Endothelial cell of umbilical vein (primary cell): Measurements from ENCODE around the gene CHAC1. TPM values are rescaled to one million over a fixed set of nuclear protein-coding genes. Genes with fewer than 3 reads are reported as not detected.
A peak's percentile ranks its signal among the peaks of the same experiment; 100 is the strongest.

Experiments used
- BruUV-seq: library from RNA; stranded (reverse); fragments of 400-500 nt; replicated peaks from 2 replicates; lab custom pipeline; 2021; lab: Mats Ljungman, UMichigan
- CTCF ChIA-PET: fragments of 300-600, 350-600 bp; sonication (Branson Sonifier 250); formaldehyde crosslinking; loops from one replicate; lab custom pipeline; 2021; ENCODE audit warnings: antibody characterized with exemption, inconsistent platforms; lab: Charles Lee
- POLR2A ChIA-PET: fragments of 300-600, 350-600 bp; sonication (Branson Sonifier 250); formaldehyde crosslinking; loops from one replicate; lab custom pipeline; 2021; ENCODE audit warnings: antibody characterized with exemption, inconsistent platforms; lab: Charles Lee
- DNase-seq: peaks from one replicate; pipeline ENCODE4 v3.0.0-alpha.2; 2011; ENCODE audit warnings: low read depth, low spot score
- FAIRE-seq: peaks from 2 replicates; lab custom pipeline; 2011; peaks lifted over from hg19 to GRCh38; lab: Jason Lieb, UNC
- H2AFZ ChIP-seq: 2 replicates; pipeline ENCODE4 v1.6.0; 2012; ENCODE audit warnings: low read depth, low read length, control low read depth, inconsistent platforms
- H3K27ac ChIP-seq: 2 replicates; pipeline ENCODE4 v1.5.1; 2011; ENCODE audit warnings: low read depth, mild to moderate bottlenecking, control low read depth, low read length, moderate library complexity; ENCODE audit not compliant: insufficient read depth
- H3K27me3 ChIP-seq, 2 experiments: 2 replicates each; pipeline versions ENCODE4 v1.6.0 to v1.6.1; 2011; ENCODE audit warnings: low read length in 2 of 2, mixed read lengths in 1 of 2; ENCODE audit not compliant: control insufficient read depth in 2 of 2, insufficient read depth in 2 of 2
- H3K36me3 ChIP-seq, 2 experiments: 2 replicates in 1 of 2; 3 replicates in 1 of 2; pipeline ENCODE4 v1.5.1; 2011; ENCODE audit warnings: low read length in 2 of 2, mild to moderate bottlenecking in 1 of 2, moderate library complexity in 1 of 2; ENCODE audit not compliant: control insufficient read depth in 2 of 2, insufficient read depth in 2 of 2; ENCODE audit errors: extremely low read depth in 1 of 2
- H3K4me1 ChIP-seq: 3 replicates; pipeline ENCODE4 v1.5.1; 2011; ENCODE audit warnings: mild to moderate bottlenecking, low read length; ENCODE audit not compliant: control insufficient read depth, insufficient read depth; ENCODE audit errors: extremely low read depth
- H3K4me2 ChIP-seq: 2 replicates; pipeline ENCODE4 v1.6.1; 2011; ENCODE audit warnings: low read length, control low read depth, mixed read lengths; ENCODE audit not compliant: insufficient read depth
- H3K4me3 ChIP-seq, 3 experiments: fragments of 200-600 bp in 1 of 3; sonication (generic), shearing (Covaris generic) in 1 of 3; replicated peaks in 1 of 3; 2 replicates each; pipeline ENCODE4 v1.5.1; 2011 to 2016; ENCODE audit warnings: control low read depth in 3 of 3, low read length in 3 of 3, mild to moderate bottlenecking in 2 of 3, inconsistent platforms in 1 of 3, low read depth in 1 of 3, moderate library complexity in 1 of 3; ENCODE audit not compliant: insufficient read depth in 1 of 3
- H3K79me2 ChIP-seq: 2 replicates; pipeline ENCODE4 v1.6.0; 2012; ENCODE audit warnings: low read length, inconsistent platforms; ENCODE audit not compliant: control insufficient read depth, insufficient read depth
- H3K9ac ChIP-seq: replicated peaks from 2 replicates; pipeline ENCODE3; 2011; ENCODE audit warnings: low read length, control low read depth; ENCODE audit not compliant: insufficient read depth; ENCODE audit errors: extremely low read depth
- H3K9me1 ChIP-seq: replicated peaks from 3 replicates; pipeline ENCODE4 v1.6.0; 2011; ENCODE audit warnings: mild to moderate bottlenecking, low read length; ENCODE audit not compliant: control insufficient read depth, insufficient read depth; ENCODE audit errors: extremely low read depth
- H3K9me3 ChIP-seq: replicated peaks from 2 replicates; pipeline ENCODE4 v1.5.1; 2012; ENCODE audit warnings: low read length, inconsistent platforms; ENCODE audit not compliant: control insufficient read depth, insufficient read depth
- H4K20me1 ChIP-seq: replicated peaks from 2 replicates; pipeline ENCODE3; 2011; ENCODE audit warnings: mild to moderate bottlenecking, low read length; ENCODE audit not compliant: control insufficient read depth, insufficient read depth; ENCODE audit errors: extremely low read depth
- CTCF ChIP-seq, 2 donors: IDR thresholded peaks; 1 replicate in 1 of 2; 2 replicates in 1 of 2; pipeline ENCODE4 v1.5.1; 2011; ENCODE audit warnings: low read length in 2 of 2, mild to moderate bottlenecking in 2 of 2, moderate library complexity in 2 of 2, control low read depth in 1 of 2, inconsistent platforms in 1 of 2, low read depth in 1 of 2; ENCODE audit not compliant: insufficient read depth in 1 of 2; ENCODE audit errors: extremely low read depth in 1 of 2
- MYC ChIP-seq: IDR thresholded peaks from one replicate; pipeline ENCODE4 v1.6.1; 2011; ENCODE audit warnings: mild to moderate bottlenecking, low read depth, low read length
- POLR2A ChIP-seq: IDR thresholded peaks from 2 replicates; pipeline ENCODE4 v1.6.1; 2012; ENCODE audit warnings: low read depth, mild to moderate bottlenecking, control low read depth, low read length
- POLR2AphosphoS5 ChIP-seq: IDR thresholded peaks from 2 replicates; pipeline ENCODE4 v1.6.1; 2012; ENCODE audit warnings: low read depth, mild to moderate bottlenecking, control low read depth, low read length, moderate library complexity; ENCODE audit not compliant: insufficient read depth
- dilution Hi-C: fragments of 300-500 bp; cut with MboI; formaldehyde crosslinking; loops from one replicate; pipeline ENCODE4 v1.15.0; 2019; ENCODE audit warnings: low sequenced_read_pairs; ENCODE audit not compliant: extremely low pct_ligation_motif_present
- intact Hi-C: fragments of 100-400 bp; cut with micrococcal nuclease; formaldehyde crosslinking; loops from one replicate; pipeline ENCODE4 v1.10.0; 2022
- polyA plus RNA-seq, 4 experiments: library from polyadenylated mRNA; depleted of rRNA in 3 of 4; stranded (reverse) in 3 of 4; unstranded in 1 of 4; fragments of >200 nt; gene quantifications; 2 replicates each; pipeline versions ENCODE4 v1.2.1 to v1.2.3, GENCODE V29; 2011 to 2012; ENCODE audit warnings: missing spikeins in 1 of 4
- total RNA-seq: library from RNA; stranded (reverse); gene quantifications from 2 replicates; pipeline ENCODE4 v1.2.3, GENCODE V29; 2021

CHAC1 gene
- total and polyA plus RNA-seq, 2 donors (not counting 3 experiments of a cell fraction or from before 2014, with no cell fraction given): 4.6 to 25.7 TPM

GRCh38 chr15:40936709-40937666 lies 16.3 kb upstream of the CHAC1 start:
- no TSS peak for BruUV-seq
- Histone ChIP-seq H3K36me3 (peaks cover 0 to 49% of the 10 kb centered on the region in 2 experiments), H3K79me2 (no peaks in the 10 kb centered on the region), H3K9ac (no peak overlapping the region), H4K20me1 (no peaks in the 10 kb centered on the region), H3K4me2 (no peak overlapping the region), H3K4me1 (peaks cover 18% of the 10 kb centered on the region), H3K9me3 (no peaks in the 10 kb centered on the region), H3K27ac (no peak overlapping the region), H3K27me3 (no peaks in the 10 kb centered on the region), H3K9me1 (no peaks in the 10 kb centered on the region), H2AFZ (no peak overlapping the region), H3K4me3 (no peak overlapping the region)
- ChIA-PET POLR2A (no interaction called here), CTCF (interaction anchor here (0.5 to 0.6 kb wide), 2 partner anchors 85 to 251 kb away, joined by 3 read pairs; no protein-coding TSS in a partner anchor)
- DNase-seq (no peak), FAIRE-seq (no peak)
- dilution Hi-C loops (no loop called here), intact Hi-C loops (no loop called here)
- TF ChIP-seq POLR2AphosphoS5 (no peak), MYC (no peak)

GRCh38 chr15:40937762-40938535 lies 15.3 kb upstream of the CHAC1 start:
- Histone ChIP-seq H2AFZ (no peak overlapping the region), H3K9me3 (no peaks in the 10 kb centered on the region), H3K4me3 (no peak overlapping the region), H3K27me3 (no peaks in the 10 kb centered on the region), H3K4me2 (no peak overlapping the region), H3K9me1 (no peaks in the 10 kb centered on the region), H3K4me1 (peaks cover 27% of the 10 kb centered on the region), H4K20me1 (no peaks in the 10 kb centered on the region), H3K9ac (no peak overlapping the region), H3K79me2 (no peaks in the 10 kb centered on the region), H3K36me3 (peaks cover 0 to 43% of the 10 kb centered on the region in 2 experiments), H3K27ac (no peak overlapping the region)
- dilution Hi-C loops (no loop called here), intact Hi-C loops (no loop called here)
- no TSS peak for BruUV-seq
- no peak for DNase-seq
- TF ChIP-seq POLR2A (no peak), CTCF (IDR thresholded peaks at IDR 0.05; ENCODE audit: extremely low read depth in 1 of 2, insufficient read depth in 1 of 2, low read depth in 1 of 2, low read length in 2 of 2) (peak; percentile 20 to 38)
- CTCF ChIA-PET: no interaction called here
- POLR2A ChIA-PET: no interaction called here
- peak; percentile 65 for FAIRE-seq
